Ectodermal cell (in vitro differentiated cells): ENCODE results near the gene SERPINA3.

Source experiments
- H3K27ac ChIP-seq: 2 replicates; pipeline ENCODE4 v1.7.0; 2013; ENCODE audit warnings: mild to moderate bottlenecking, low read depth, low read length; ENCODE audit not compliant: insufficient read depth, poor library complexity, severe bottlenecking
- H3K27me3 ChIP-seq: 2 replicates; pipeline ENCODE4 v1.7.0; 2013; ENCODE audit warnings: mild to moderate bottlenecking, low read length; ENCODE audit not compliant: insufficient read depth, control insufficient read depth, poor library complexity, severe bottlenecking
- H3K36me3 ChIP-seq: one replicate; pipeline ENCODE4 v1.7.0; 2013; ENCODE audit warnings: low read length; ENCODE audit not compliant: control insufficient read depth, insufficient read depth
- H3K4me1 ChIP-seq: one replicate; pipeline ENCODE4 v1.7.0; 2013; ENCODE audit warnings: low read length; ENCODE audit not compliant: control insufficient read depth, insufficient read depth
- H3K4me3 ChIP-seq: 2 replicates; pipeline ENCODE4 v1.7.0; 2013; ENCODE audit warnings: low read depth, low read length, control low read depth; ENCODE audit not compliant: insufficient read depth
- H3K9me3 ChIP-seq: 2 replicates; pipeline ENCODE4 v1.7.0; 2013; ENCODE audit warnings: mild to moderate bottlenecking, low read length, moderate library complexity; ENCODE audit not compliant: control insufficient read depth
- WGBS, 2 experiments: methylation state at CpG; one replicate each; pipeline ENCODE4 v1.1.7; 2013; ENCODE audit warnings: missing lambda C conversion rate in 2 of 2; 5-methylcytosine and 5-hydroxymethylcytosine counted together

SERPINA3 gene

DNA sequence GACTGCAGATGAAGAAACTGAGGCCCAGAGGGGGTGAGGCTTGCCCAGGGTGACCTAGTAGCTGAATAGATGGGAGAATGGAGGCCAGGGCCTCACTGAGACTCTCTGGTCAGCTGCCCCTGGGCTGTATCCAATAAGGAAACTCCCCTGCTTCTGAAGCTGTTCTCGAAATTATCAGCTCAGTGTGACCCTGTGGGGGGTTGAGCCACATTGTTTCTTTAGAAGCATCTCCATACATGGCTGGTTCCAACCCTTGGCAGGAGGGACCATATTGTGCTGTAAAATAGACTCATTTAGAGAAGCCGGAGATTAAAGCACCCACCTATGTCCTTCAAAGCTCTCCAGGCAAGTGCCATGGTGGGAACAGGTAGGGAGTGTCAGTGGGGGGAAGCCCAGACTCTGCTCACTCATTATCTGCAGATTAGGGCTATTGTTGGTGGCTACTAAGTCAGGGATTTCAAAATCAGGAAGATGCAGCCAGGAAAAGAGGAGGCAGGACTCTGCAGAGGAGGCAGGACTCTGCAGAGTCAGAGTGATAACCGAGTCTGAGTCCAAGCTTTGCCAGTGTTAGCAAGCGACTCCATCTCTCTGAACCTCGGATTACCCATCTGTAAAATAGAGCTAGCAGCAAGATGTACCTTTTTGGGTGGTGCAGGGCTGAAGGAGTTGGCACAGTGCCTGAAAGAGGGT lies 27.5 kb upstream of the SERPINA3 start:
- Histone ChIP-seq H3K4me3 (no peak overlapping the region), H3K4me1 (no peaks in the 10 kb centered on the region), H3K27ac (no peak overlapping the region), H3K27me3 (no peaks in the 10 kb centered on the region), H3K36me3 (no peaks in the 10 kb centered on the region), H3K9me3 (no peaks in the 10 kb centered on the region)
- 62 to 68% methylated on average over 5 of the region's 5 CpGs for WGBS, 2 experiments

DNA sequence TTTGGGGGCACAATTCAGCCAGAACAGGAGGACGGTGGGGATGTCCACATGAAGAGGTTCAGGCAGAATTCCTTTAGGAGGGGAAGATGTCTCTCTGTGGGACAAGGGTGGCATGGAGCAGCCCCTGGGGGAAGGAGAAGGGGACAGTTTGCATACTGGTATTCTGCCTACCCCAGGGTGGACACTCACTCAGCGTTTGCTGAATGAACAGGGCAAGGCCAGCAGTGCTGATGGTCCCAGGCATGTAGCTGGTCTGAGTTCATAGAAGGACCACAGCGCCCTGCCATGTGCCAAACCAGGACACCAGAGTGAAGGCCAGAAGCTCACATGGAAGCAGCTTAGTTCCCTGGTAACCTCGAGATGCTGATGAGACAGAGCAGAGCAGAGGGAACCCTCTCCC lies 25.6 kb upstream of the SERPINA3 start:
- H3K36me3 ChIP-seq = no peaks in the 10 kb centered on the region
- WGBS, 2 experiments = 91 to 95% methylated on average over 4 of the region's 4 CpGs
- H3K9me3 ChIP-seq = no peaks in the 10 kb centered on the region
- no peak overlapping the region for H3K27ac ChIP-seq
- no peaks in the 10 kb centered on the region for H3K4me1 ChIP-seq
- no peak overlapping the region for H3K4me3 ChIP-seq
- H3K27me3 ChIP-seq = no peaks in the 10 kb centered on the region

DNA sequence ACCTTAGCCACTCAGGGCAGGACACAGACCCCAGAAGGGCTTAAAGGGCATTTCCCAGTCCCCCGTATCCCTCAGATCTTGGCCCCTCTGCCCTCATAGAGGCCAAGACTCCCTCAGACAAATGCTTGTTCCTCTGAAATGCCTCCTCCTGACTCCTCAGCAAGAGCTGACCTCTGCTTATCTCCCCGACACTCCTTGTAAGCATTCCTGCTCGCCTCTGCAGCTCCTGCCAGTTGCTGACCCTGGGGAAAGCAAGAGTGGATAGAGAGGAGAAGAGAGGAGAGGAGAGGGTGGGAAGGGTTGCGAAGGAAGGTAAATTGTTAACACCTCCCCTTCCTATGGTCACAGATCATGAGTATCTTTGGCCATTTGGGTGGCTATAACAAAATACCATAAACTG lies 23.9 kb upstream of the SERPINA3 start:
- no peaks in the 10 kb centered on the region for H3K27me3 ChIP-seq
- no peaks in the 10 kb centered on the region for H3K4me1 ChIP-seq
- no peaks in the 10 kb centered on the region for H3K36me3 ChIP-seq
- no peaks in the 10 kb centered on the region for H3K9me3 ChIP-seq
- H3K27ac ChIP-seq = no peak overlapping the region
- 92 to 93% methylated on average over 3 to 4 of the region's 4 CpGs for WGBS, 2 experiments
- H3K4me3 ChIP-seq = no peak overlapping the region

DNA sequence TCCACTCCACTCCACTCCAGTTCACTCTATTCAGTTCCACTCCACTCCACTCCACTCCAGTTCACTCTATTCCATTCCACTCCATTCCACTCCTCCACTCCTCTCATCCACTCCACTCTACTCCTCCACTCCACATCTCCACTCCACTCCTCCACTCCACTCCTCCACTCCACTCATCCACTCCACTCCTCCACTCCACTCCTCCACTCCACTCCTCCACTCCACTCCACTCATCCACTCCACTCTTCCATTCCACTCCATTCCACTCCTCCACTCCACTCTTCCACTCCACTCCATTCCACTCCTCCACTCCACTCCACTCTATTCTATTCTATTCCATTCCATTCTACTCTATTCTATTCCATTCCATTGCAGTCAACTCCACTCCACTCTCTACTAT lies 21.1 kb upstream of the SERPINA3 start:
- no peaks in the 10 kb centered on the region for H3K9me3 ChIP-seq
- no peaks in the 10 kb centered on the region for H3K4me1 ChIP-seq
- H3K36me3 ChIP-seq = no peaks in the 10 kb centered on the region
- no peaks in the 10 kb centered on the region for H3K27me3 ChIP-seq
- no peak overlapping the region for H3K4me3 ChIP-seq
- H3K27ac ChIP-seq = no peak overlapping the region

DNA sequence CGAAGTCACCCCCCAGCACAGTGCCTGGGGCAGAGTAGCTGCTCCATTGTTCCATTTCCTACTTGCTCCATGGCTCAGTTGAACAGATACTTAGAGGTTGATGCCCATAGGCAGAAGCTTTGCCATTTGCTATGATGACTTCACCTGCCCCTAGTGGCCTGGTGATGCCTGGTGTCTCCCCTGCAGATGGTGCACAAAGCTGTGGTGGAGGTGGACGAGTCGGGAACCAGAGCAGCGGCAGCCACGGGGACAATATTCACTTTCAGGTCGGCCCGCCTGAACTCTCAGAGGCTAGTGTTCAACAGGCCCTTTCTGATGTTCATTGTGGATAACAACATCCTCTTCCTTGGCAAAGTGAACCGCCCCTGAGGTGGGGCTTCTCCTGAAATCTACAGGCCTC lies 20.3 kb upstream of the SERPINA3 start:
- no peaks in the 10 kb centered on the region for H3K27me3 ChIP-seq
- H3K4me1 ChIP-seq = no peaks in the 10 kb centered on the region
- H3K9me3 ChIP-seq = no peaks in the 10 kb centered on the region
- WGBS, 2 experiments = 95 to 98% methylated on average over 8 of the region's 8 CpGs
- H3K27ac ChIP-seq = no peak overlapping the region
- H3K4me3 ChIP-seq = no peak overlapping the region
- H3K36me3 ChIP-seq = no peaks in the 10 kb centered on the region

DNA sequence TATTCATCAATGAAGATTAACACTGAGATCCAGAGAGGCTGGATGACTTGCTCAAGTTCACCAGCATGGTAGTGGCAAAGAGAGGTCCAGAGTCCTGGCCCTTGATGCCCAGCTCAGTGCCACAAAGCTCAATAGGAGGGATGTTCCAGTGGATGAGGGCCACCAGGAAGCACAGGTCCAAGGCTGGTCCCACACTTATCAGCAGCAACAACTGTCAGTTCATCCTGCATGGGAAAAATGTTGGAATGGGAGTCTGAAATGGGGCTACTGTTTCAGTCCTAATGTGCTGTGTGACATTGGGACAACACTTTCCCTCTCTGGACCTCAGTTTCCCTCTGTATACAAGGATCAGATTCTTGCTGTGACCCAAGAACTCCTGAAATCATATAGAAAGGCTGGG lies 19.7 kb upstream of the SERPINA3 start:
- no peaks in the 10 kb centered on the region for H3K36me3 ChIP-seq
- no peaks in the 10 kb centered on the region for H3K9me3 ChIP-seq
- H3K4me1 ChIP-seq = no peaks in the 10 kb centered on the region
- no peak overlapping the region for H3K27ac ChIP-seq
- H3K27me3 ChIP-seq = no peaks in the 10 kb centered on the region
- no peak overlapping the region for H3K4me3 ChIP-seq

DNA sequence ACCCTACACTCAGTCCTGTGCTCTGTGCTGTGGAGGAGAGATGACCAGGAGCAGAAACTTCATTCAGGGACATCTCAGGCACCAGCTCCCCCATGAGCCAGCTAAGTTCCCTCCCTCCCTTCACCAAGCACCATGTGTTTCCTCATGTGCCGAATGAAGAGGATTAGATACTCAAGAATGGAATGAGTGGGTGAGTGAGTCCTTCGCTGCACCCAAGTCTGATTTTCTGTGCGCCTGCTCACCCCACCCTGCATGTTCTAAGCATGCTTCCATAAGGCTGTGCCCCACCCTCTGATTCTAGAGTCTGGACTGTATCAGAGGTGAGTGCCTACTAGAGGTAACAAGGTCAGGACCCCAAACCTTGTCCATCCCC lies 18.8 kb upstream of the SERPINA3 start:
- no peaks in the 10 kb centered on the region for H3K36me3 ChIP-seq
- H3K4me3 ChIP-seq = no peak overlapping the region
- 72 to 95% methylated on average over 2 to 3 of the region's 3 CpGs for WGBS, 2 experiments
- no peaks in the 10 kb centered on the region for H3K4me1 ChIP-seq
- H3K27me3 ChIP-seq = no peaks in the 10 kb centered on the region
- H3K9me3 ChIP-seq = no peaks in the 10 kb centered on the region
- H3K27ac ChIP-seq = no peak overlapping the region

DNA sequence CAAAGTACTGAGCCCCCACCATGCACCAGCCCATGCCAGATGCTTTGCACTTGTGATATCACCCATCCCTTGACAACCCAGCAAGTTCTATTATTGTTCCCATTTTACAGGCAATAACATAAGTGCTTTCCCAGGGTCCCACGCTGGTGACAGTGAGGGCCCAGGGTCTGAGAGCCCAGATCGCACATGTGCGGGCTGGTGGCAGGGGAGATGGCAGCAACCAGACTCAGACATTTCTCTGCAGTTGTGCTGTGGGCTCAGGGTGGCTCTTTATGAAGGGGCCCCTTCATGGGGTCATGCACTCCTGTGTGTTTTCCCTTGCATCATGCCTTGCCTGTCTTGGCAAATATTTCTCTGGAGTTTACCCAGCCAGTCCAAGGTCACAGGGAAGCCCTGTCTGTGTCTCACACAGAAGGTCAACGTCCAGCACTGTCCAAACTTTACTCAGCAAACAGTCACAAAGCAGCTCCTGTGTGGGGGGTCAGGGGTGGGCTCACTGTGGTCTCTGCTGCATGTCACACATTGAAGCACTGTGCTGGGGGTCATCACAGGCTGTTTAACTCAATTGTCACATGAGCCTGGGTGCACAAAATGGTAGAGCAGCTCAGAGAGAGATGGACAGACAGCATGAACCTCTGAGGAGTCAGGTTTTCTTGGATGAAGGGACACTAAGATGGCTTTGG lies 18.3 kb upstream of the SERPINA3 start:
- WGBS, 2 experiments = 95 to 98% methylated on average over 4 of the region's 4 CpGs
- Histone ChIP-seq H3K9me3 (no peaks in the 10 kb centered on the region), H3K4me1 (peaks cover 2% of the 10 kb centered on the region), H3K27ac (no peak overlapping the region), H3K36me3 (no peaks in the 10 kb centered on the region), H3K4me3 (no peak overlapping the region), H3K27me3 (no peaks in the 10 kb centered on the region)

DNA sequence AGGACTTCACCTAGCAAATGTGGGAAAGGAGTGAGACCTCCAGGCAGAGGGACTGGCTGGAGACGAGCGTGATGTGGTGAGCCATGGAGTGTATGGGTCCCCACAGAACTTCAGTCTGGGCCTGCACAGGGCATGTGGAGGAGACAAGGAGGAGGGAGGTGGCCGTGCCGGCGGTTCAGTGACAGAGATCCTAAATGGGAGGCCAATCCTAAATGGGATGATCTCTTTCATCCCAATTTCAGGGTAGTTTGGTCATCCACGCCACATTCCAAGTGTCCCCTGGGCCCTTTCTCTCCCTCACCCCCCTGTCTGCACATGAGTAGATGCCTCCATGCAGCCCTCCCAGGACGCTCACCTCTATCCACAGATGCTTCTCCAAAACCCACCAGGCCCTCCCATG lies 17.8 kb upstream of the SERPINA3 start:
- Histone ChIP-seq H3K36me3 (no peaks in the 10 kb centered on the region), H3K27ac (no peak overlapping the region), H3K4me1 (peaks cover 7% of the 10 kb centered on the region), H3K4me3 (no peak overlapping the region), H3K27me3 (no peaks in the 10 kb centered on the region), H3K9me3 (no peaks in the 10 kb centered on the region)
- 85 to 90% methylated on average over 7 of the region's 7 CpGs for WGBS, 2 experiments

DNA sequence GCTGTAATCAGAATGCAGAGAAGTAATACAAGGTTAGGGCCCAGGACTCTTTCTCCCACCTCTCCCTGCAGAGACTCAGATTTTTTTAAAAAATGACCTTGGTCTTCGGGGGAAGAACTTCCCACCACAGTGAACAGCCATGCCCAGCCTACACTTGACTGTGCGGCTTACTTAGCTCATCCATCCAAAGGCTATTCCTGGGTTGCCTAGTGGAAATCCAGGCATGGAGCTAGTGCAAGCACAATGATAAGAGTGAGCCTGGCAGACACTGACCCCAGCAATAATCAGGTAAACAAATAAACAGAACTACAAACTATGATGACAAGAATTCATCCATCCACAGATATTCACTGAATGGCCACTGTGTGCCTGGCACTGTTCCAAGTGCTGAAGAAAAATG lies 16.3 kb upstream of the SERPINA3 start:
- Histone ChIP-seq H3K9me3 (no peaks in the 10 kb centered on the region), H3K4me1 (peaks cover 7% of the 10 kb centered on the region), H3K27me3 (no peaks in the 10 kb centered on the region), H3K4me3 (no peak overlapping the region), H3K36me3 (no peaks in the 10 kb centered on the region), H3K27ac (no peak overlapping the region)
- 69 to 73% methylated on average over 2 of the region's 2 CpGs for WGBS, 2 experiments
